ENCODE data around the gene CAPN15. TPM values are rescaled to one million over a fixed set of nuclear protein-coding genes. Genes with fewer than 3 reads are reported as not detected.

Gene CAPN15
- total RNA-seq, 1 donor from 2014 or later: 31.6 TPM

- no peak for ATAC-seq
- no peak for DNase-seq (ENCODE audit: low spot score)
Observed at GRCh38 chr16:524274-525040, 3.1 kb upstream of the CAPN15 start.

DNA sequence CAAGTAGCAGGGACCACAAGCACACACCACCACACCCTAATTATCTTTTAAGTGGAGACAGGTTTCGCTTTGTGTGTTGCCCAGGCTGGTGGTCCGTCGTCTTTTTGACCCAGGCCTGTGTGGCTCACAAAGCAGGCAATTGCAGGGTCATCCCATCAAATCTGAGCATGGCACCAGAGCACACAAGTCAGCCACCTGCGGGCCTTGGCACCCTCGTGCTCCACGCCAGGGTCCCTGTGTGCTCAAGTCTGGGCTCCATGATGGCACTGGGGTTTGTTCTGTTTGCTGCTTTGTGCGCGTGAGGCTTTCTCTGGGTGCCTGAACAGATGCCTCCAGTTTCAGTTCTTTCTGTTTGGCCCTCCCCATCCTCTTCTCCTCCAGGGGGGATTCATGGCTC is 2.4 kb upstream of the CAPN15 start:
- DNase-seq (ENCODE audit: low spot score) (no peak), ATAC-seq (no peak)

DNA sequence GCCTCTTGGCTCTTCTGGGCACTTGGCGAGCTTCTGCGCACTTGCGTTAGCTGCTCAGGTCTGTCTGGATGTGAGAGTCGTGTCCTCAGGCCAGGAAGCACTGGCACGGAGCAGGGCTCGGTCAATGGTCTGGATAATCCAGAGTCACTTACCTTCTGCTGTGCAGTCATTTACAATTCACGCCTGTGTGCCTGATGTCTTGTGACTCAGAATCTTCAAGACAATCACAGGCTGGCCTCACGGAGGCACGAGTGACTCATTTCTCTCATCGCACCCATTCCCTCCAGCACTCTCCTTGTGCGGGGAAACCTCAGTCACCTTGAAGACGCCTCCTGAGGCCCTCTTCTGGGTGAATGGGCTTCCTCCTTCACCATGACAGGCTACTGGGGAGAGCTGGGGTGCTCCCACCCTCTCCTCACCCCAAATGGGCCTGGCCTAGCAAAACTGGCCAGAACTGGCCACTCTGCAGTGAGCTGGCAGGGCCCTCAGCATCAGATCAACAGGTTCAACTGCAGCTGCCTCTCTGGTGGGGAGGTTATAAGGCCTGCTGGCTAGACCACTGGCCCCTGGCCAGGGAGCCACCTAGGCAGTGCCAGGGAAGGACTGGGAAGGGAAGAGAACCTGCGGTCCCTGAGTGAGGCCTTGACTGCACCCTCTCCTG is 1.9 kb upstream of the CAPN15 start:
- DNase-seq (ENCODE audit: low spot score): no peak
- no peak for ATAC-seq

DNA sequence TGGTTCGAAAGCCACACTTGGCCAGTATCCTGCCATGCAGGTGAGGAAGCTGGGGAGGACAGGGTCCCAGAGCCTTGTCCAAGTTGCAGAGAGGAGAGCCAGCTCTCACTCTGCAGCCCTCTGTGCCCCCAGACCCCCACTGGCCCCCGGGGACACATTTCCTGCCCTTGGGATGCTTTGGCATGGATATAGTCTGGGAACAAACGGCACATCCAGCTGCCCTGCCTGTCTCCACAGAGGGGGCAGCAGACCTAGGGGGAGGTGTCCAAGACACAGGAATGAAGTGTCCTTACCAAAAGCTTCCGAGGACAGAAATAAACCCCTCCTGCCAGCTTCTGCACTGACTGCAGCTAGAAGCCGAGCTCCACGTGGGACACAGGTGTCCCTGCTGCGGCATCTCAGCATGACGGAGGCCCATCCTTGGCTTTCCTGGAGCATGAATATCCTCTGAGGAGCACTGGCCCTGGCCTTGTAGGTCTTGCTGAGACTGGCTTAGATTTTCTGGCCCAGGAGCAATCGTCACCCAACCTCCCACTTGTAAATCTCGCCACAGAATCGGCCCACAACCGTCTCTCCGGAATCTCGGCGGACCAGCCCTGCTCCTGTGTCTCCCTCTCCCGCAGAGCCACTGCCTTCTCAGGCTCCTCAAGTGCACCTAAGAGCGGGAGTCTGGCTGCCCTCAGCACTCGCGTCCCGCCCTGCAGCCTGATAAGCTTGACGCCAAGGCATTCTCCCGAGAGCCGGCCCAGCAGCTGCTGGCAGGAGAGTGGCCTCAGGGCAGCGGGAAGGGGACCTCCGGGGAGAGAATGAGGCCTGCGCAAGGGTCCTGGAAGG is 1.1 kb upstream of the CAPN15 start:
- DNase-seq (ENCODE audit: low spot score) (no peak), ATAC-seq (peak; percentile 7)

GRCh38 chr16:528111-529011 is 849 bp downstream of the CAPN15 start:
- ATAC-seq: peak; percentile 1
- no peak for DNase-seq (ENCODE audit: low spot score)

GRCh38 chr16:529012-529575 is 1.6 kb downstream of the CAPN15 start:
- DNase-seq (ENCODE audit: low spot score): no peak
- ATAC-seq: no peak

- DNase-seq (ENCODE audit: low spot score) (no peak), ATAC-seq (no peak)
Observed at GRCh38 chr16:530111-530817, 2.8 kb downstream of the CAPN15 start.

- no peak for ATAC-seq
- no peak for DNase-seq (ENCODE audit: low spot score)
Observed at GRCh38 chr16:531494-532125, 4.1 kb downstream of the CAPN15 start.

GRCh38 chr16:533391-534123 is 6.0 kb downstream of the CAPN15 start:
- DNase-seq (ENCODE audit: low spot score) (peak; percentile 85), ATAC-seq (peak; percentile 76)

GRCh38 chr16:534135-534534 is 6.6 kb downstream of the CAPN15 start:
- DNase-seq (ENCODE audit: low spot score) (peak; percentile 82), ATAC-seq (peak; percentile 68)

DNA sequence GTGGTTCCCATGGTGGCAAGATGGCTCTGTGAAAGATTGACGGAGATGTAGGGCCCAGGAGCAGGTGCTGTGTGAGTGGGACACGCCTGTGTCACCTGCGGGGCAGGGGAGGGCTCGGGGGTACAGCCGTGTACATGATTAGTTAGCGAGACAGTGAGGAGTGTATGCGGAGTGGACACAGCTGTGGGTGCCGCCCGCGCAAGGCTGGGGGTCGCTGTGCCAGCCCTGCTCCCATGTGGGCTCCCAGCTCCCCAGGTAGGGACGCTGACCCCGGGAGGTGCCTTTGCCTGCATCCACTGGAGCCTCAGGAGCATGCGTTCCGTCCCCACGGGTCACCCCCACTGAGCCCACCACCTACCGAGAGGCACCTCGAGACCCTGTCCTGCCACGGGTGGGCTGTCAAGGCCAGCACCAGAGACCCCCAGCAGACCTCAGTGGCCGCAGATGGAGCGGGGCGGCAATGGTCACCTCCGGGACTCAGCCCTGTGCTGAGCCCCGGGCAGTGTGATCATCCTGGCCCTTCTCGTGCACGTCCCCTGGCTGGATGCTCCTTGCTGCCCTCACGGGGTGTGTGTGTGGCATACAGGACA is 7.4 kb downstream of the CAPN15 start:
- DNase-seq (ENCODE audit: low spot score): no peak
- ATAC-seq: peak; percentile 68

DNA sequence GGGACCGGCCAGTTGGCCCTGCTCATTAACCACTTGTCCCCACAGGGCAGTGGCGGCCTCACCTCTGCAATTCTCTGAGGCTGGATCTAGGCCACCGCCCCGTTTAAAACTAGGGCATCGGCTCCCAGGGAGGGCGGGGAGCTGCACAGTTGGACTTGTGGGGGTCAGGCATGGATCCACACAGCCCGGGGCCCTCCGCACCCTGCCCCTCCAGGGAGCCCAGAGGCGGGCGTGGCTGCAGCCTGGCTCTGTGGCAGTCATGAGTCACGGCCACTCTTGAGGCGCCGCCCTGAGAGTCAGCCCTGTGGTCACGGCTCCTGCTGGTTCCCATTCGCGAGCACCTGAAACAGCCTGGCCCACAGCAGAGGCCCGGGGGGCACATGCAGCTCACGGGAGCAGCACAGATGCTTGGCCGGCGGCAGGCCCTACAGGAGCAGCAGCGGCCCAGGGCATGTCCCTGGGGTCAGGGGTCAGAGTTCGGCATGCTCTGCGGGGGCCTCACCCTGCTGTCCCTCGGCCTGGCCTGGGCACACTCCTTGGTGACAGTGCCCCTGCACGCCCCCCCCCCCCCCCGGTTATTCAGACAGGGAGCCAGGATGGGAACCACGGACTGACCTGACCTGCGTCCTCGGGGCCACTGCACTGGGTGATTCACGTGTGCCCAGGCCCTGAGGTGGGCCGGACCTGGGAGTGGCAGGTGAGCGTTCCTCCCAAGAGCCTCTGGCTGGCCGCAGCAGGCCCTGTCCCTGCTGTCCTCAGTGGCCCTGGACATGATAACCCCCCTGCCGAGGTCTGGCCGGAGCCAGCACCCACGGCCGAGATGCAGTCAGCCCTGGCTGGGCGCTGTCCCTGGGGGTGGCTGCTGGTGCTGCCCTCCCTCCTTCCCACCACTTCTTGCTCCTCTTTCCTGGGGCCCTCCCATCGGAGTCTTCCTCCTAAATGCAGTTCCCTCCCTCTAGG is 8.2 kb downstream of the CAPN15 start:
- DNase-seq (ENCODE audit: low spot score): peak; percentile 82
- ATAC-seq: peak; percentile 33

DNA sequence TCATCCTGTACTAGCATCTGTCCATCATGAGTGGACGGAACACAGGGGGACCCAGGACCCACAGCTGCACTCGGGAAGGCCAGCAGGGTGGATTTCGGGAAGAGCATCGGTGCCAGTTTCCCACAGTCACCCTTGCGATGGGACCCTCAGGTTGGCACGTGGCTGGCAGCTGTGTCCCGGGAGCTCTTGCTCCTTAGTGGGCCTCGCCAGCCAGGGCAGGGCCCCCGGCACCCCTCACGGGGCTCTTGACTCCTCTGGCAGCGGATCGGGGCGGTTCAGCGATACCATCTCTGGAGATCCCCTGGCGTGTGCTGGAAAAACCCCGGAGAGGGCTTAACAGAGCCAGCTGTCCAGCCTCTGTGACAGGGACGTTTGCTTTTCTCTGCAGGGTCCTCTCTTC is 9.2 kb downstream of the CAPN15 start:
- DNase-seq (ENCODE audit: low spot score): no peak
- ATAC-seq: no peak

DNA sequence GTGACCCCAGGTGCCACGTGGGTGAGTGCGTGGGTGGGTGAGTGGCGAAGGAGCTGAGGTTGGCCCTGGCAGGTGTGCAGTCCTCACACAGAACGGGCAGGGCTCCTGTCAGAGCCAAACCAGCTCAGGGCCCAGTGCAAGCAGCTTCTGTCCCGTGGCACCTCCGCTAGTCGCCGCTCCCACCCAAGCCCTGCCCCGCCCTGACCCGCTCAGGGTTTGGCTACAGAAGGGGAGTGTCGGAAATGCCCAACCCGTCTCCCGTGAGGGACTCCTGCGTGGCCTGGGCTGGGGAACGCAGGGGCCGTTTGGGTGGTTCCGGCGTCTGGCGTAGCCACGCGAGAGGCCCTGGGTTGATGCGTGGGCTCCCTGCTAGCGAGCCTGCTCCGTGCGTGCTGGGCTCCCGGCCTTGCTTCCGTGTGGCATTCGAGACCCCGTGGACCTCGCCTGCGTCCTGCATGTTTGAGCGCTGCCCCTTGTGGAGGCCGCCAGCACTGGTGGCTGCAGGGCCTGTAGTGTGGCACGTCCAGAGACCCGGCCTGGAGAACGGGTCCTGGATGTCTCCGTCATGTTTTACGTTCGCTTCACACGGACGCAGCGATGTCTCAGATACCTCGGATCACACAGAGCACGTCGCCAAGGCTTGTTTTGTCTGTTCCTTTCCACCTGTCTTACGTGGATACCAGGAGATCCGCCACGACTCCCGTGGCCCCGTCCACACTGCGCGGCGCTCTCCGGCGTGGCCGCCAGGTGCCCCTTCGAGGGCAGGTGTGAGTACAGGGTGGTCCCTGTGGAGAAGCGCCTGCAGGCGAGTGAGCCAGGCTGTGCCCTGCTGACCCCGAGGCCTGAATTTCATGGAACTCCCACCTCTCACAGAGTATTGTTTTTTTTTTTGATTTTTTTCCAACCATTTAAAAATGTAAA is 10.2 kb downstream of the CAPN15 start:
- DNase-seq (ENCODE audit: low spot score) (no peak), ATAC-seq (no peak)

DNA sequence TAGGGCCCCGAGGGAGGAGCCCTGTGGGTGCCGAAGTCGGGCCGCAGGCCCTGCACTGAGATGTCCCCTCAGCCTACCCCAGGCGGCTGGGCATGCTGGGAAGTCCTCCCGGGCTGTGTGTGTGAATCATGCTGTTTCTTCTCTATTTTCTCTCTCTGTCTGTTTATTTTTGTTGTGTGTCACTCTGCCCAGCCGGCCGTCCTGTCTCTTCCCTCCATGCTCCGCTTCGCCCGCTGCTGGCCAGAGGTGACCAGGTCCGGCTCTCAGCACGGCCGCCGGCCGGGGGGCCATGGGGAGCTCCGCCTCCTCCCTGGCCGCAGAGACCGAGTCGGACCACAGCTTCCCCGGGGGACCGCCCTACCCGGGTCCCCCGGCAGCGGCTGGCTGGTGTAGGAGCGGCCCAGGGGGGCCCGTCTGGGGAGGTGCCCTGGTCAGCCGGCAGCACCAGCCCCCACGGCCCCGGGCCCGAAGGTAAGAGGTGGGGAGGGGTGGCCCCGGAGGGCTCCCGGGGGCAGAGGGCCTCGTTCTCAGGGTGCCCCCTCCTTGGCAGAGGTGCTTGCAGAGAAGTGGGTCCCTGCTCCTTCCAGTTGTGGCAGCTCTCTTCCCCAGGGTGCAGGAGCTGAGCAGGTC is 12.5 kb downstream of the CAPN15 start:
- DNase-seq (ENCODE audit: low spot score) (no peak), ATAC-seq (no peak)

Data from left lobe of liver (tissue), 2 donors.